ENCODE measurements around the gene APH1A. TPM values are rescaled to one million over a fixed set of nuclear protein-coding genes. Genes with fewer than 3 reads are reported as not detected.
A peak's percentile ranks its signal among the peaks of the same experiment; 100 is the strongest.
"Not testable (repeated sequence)": the region's sequence is repeated elsewhere in the genome, so short reads cannot be mapped to it uniquely, and the experiment has no call there.

The APH1A gene
- total RNA-seq, result 152 and 161 TPM in 2 replicates

GRCh38 chr1:150268705-150269403 lies at the start of gene APH1A:
Gene APH1A, minus strand, starts transcription at chr1:150269016. Its CDS starts 206 bp downstream, at chr1:150268810.
- Histone ChIP-seq H3K4me3 (ENCODE audit: low read depth, low read length) (peak within 1 kb of the TSS; percentile 82), H3K36me3 (ENCODE audit: control insufficient read depth, insufficient read depth, low read length) (peaks cover 2% of the 10 kb centered on the region), H3K27me3 (ENCODE audit: control insufficient read depth, insufficient read depth, low read length) (no peaks in the 10 kb centered on the region)
- peak; percentile 85 for DNase-seq (ENCODE audit: low read depth)
- TF ChIP-seq CTCF (IDR thresholded peaks at IDR 0.05; ENCODE audit: insufficient read depth, low read length, poor library complexity, severe bottlenecking), result no peak

GRCh38 chr1:150314691-150315090 lies 45.9 kb upstream of the APH1A start:
- H3K36me3 ChIP-seq (ENCODE audit: control insufficient read depth, insufficient read depth, low read length); H3K27me3 ChIP-seq (ENCODE audit: control insufficient read depth, insufficient read depth, low read length); DNase-seq (ENCODE audit: low read depth); H3K4me3 ChIP-seq (ENCODE audit: low read depth, low read length): not testable (repeated sequence)

DNA sequence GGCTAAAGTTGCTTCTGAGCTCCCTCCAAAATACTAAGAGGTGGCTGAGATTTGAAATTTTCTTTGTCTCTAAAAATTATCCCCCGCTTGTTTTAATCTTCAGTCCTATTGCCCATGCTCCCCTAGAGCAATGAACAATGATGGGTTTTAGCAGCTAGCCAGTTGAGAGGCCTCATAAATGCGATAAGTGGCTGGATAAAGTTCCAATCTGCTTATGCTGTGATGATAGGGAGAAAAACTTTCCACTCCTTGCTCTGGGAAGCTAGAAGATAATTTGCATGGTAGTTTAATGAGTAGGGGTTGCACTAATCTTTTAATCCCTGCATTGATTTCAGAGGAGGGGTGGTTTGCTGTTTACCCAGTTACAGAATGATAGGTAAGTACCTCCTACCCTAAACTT lies 42.9 kb upstream of the APH1A start:
- H3K27me3 ChIP-seq (ENCODE audit: control insufficient read depth, insufficient read depth, low read length), result no peaks in the 10 kb centered on the region
- DNase-seq (ENCODE audit: low read depth), result no peak
- TF ChIP-seq CTCF (IDR thresholded peaks at IDR 0.05; ENCODE audit: insufficient read depth, low read length, poor library complexity, severe bottlenecking), result no peak
- no peak overlapping the region for H3K4me3 ChIP-seq (ENCODE audit: low read depth, low read length)
- H3K36me3 ChIP-seq (ENCODE audit: control insufficient read depth, insufficient read depth, low read length), result no peaks in the 10 kb centered on the region

DNA sequence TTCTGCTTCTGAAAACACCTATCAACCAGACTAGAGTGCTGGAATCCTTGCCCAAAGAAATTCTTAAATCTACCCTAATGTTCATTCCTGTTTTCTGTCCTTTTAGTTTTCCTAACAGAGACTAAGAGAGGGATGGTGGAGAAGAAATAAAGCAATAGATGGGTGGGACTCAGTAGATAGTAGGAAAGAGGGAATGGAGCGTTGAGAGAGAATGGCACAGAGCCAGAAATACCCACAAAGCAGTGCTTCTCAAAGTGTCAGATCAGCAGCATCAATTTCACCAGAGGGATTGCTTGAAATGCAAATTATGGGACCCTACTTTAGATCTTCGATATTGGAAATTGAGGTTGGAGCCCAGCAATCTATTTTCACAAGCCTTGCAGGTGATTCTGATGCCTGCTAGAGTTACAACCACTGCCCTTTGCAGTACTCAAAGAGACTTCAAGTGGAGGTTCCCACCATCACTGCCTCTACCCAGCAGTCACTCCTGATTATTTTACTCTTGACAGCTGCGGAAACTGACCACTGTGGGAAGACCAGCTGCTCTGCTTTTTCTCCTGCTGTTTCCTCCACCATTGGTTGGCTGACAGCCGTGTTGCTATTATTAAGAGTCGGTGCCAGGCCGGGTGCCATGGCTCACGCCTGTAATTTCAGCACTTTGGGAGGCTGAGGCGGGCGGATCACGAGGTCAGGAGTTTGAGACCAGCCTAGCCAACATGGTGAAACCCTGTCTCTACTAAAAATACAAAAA lies 41.1 kb upstream of the APH1A start:
- H3K4me3 ChIP-seq (ENCODE audit: low read depth, low read length), result no peak overlapping the region
- H3K27me3 ChIP-seq (ENCODE audit: control insufficient read depth, insufficient read depth, low read length), result no peaks in the 10 kb centered on the region
- no peak for TF ChIP-seq CTCF (IDR thresholded peaks at IDR 0.05; ENCODE audit: insufficient read depth, low read length, poor library complexity, severe bottlenecking)
- no peaks in the 10 kb centered on the region for H3K36me3 ChIP-seq (ENCODE audit: control insufficient read depth, insufficient read depth, low read length)
- no peak for DNase-seq (ENCODE audit: low read depth)

- DNase-seq (ENCODE audit: low read depth); H3K36me3 ChIP-seq (ENCODE audit: control insufficient read depth, insufficient read depth, low read length); H3K27me3 ChIP-seq (ENCODE audit: control insufficient read depth, insufficient read depth, low read length); H3K4me3 ChIP-seq (ENCODE audit: low read depth, low read length): not testable (repeated sequence)
Observed at GRCh38 chr1:150308585-150308984, 39.8 kb upstream of the APH1A start.

- H3K36me3 ChIP-seq (ENCODE audit: control insufficient read depth, insufficient read depth, low read length), result peaks cover 1% of the 10 kb centered on the region
- no peaks in the 10 kb centered on the region for H3K27me3 ChIP-seq (ENCODE audit: control insufficient read depth, insufficient read depth, low read length)
- DNase-seq (ENCODE audit: low read depth), result no peak
- H3K4me3 ChIP-seq (ENCODE audit: low read depth, low read length), result no peak overlapping the region
- no peak for TF ChIP-seq CTCF (IDR thresholded peaks at IDR 0.05; ENCODE audit: insufficient read depth, low read length, poor library complexity, severe bottlenecking)
Observed at GRCh38 chr1:150302902-150303301, 34.1 kb upstream of the APH1A start.

Measured in kidney epithelial cell (primary cell).